A549 (cell line): ENCODE results near the gene TCP1. TPM values are rescaled to one million over a fixed set of nuclear protein-coding genes. Genes with fewer than 3 reads are reported as not detected.
"Not testable (repeated sequence)": the region's sequence is repeated elsewhere in the genome, so short reads cannot be mapped to it uniquely, and the experiment has no call there.

ENCODE experiments used
- ATAC-seq, 2 experiments: fragments of 200-7000 bp in 1 of 2; fragments of >200 bp in 1 of 2; cut with Nextera tagmentation in 1 of 2; cut with Tn5 transposase in 1 of 2; 3 replicates each; pipeline versions ENCODE4 v1.8.0 to v1.9.1; 2018 to 2020; ENCODE audit warnings: mild to moderate bottlenecking in 1 of 2, moderate library complexity in 1 of 2
- CTCF ChIA-PET: fragments of 300-600 bp; sonication (Branson Sonifier 250); formaldehyde crosslinking; extraction: SDS; loops from one replicate; lab custom pipeline; 2021; ENCODE audit warnings: antibody characterized with exemption, inconsistent platforms; lab: Yijun Ruan, JAX
- POLR2A ChIA-PET: fragments of 350-600 bp; formaldehyde crosslinking; extraction: SDS; loops from one replicate; lab custom pipeline; 2021; ENCODE audit warnings: antibody characterized with exemption, inconsistent platforms; lab: Yijun Ruan, JAX
- DNase-seq, 2 experiments: peaks; one replicate each; pipeline versions ENCODE4 v3.0.0 to v3.0.0-alpha.2; 2011 to 2016; ENCODE audit warnings: low read depth in 1 of 2, low spot score in 1 of 2
- FAIRE-seq: peaks from 2 replicates; lab custom pipeline; 2011; peaks lifted over from hg19 to GRCh38; lab: Jason Lieb, UNC
- H3K27ac ChIP-seq, 2 experiments: fragments of >200 bp; sonication (Bioruptor Twin); formaldehyde crosslinking; 3 replicates each; pipeline ENCODE4 v1.5.1; 2016 to 2017
- H3K4me1 ChIP-seq: fragments of >200 bp; sonication (Bioruptor Twin); formaldehyde crosslinking; 3 replicates; pipeline ENCODE4 v1.6.1; 2016
- H3K4me2 ChIP-seq: fragments of >200 bp; sonication (Bioruptor Twin); formaldehyde crosslinking; 3 replicates; pipeline ENCODE4 v1.6.1; 2016
- H3K4me3 ChIP-seq: fragments of >200 bp; sonication (Bioruptor Twin); formaldehyde crosslinking; 3 replicates; pipeline ENCODE4 v1.5.1; 2016
- H3K9me3 ChIP-seq: fragments of >200 bp; sonication (Bioruptor Twin); formaldehyde crosslinking; 3 replicates; pipeline ENCODE4 v1.6.1; 2016
- BCL3 ChIP-seq: fragments of >200 bp; sonication (Bioruptor Twin); formaldehyde crosslinking; IDR thresholded peaks from 3 replicates; pipeline ENCODE4 v1.6.1; 2016
- BHLHE40 ChIP-seq: IDR thresholded peaks from 2 replicates; pipeline ENCODE4 v1.6.1; 2012; ENCODE audit warnings: low read depth, low read length, inconsistent platforms
- CBX2 ChIP-seq: fragments of 200-600 bp; sonication (generic); IDR thresholded peaks from 2 replicates; pipeline ENCODE4 v1.6.1; 2016; ENCODE audit warnings: low read depth, mild to moderate bottlenecking, borderline replicate concordance
- CBX8 ChIP-seq: fragments of 200-600 bp; sonication (generic); IDR thresholded peaks from 2 replicates; pipeline ENCODE4 v1.6.1; 2016
- CEBPB ChIP-seq, 2 experiments: fragments of >200 bp in 1 of 2; sonication (Bioruptor Twin) in 1 of 2; formaldehyde crosslinking in 1 of 2; IDR thresholded peaks; 2 replicates each; pipeline ENCODE4 v1.6.1; 2012 to 2016
- CHD4 ChIP-seq: fragments of 200-600 bp; sonication (generic); IDR thresholded peaks from 2 replicates; pipeline ENCODE4 v1.6.1; 2016; ENCODE audit warnings: antibody characterized with exemption, mild to moderate bottlenecking, borderline replicate concordance
- CTCF ChIP-seq: fragments of >200 bp; sonication (Bioruptor Twin); formaldehyde crosslinking; IDR thresholded peaks from 3 replicates; pipeline ENCODE4 v1.5.1; 2016
- E2F6 ChIP-seq: IDR thresholded peaks from 2 replicates; pipeline ENCODE4 v1.6.1; 2012; ENCODE audit warnings: low read depth, borderline replicate concordance
- EHF ChIP-seq: fragments of 250-450 bp; sonication (Bioruptor Pico); IDR thresholded peaks from 2 replicates; pipeline ENCODE4 v1.5.0; 2020; ENCODE audit warnings: mild to moderate bottlenecking
- EHMT2 ChIP-seq: fragments of 200-600 bp; sonication (generic); IDR thresholded peaks from 2 replicates; pipeline ENCODE4 v1.6.1; 2016; ENCODE audit warnings: antibody characterized with exemption, low read depth, mild to moderate bottlenecking, moderate library complexity
- ESRRA ChIP-seq: fragments of 150-350 bp; IDR thresholded peaks from 2 replicates; pipeline ENCODE4 v1.6.1; 2014; ENCODE audit warnings: mild to moderate bottlenecking, low read length, borderline replicate concordance
- HES2 ChIP-seq: fragments of >200 bp; sonication (Bioruptor Twin); formaldehyde crosslinking; IDR thresholded peaks from 2 replicates; pipeline ENCODE4 v1.6.1; 2016
- HOXA7 ChIP-seq: fragments of 250-450 bp; sonication (Bioruptor Pico); IDR thresholded peaks from 2 replicates; pipeline ENCODE4 v1.5.0; 2020; ENCODE audit warnings: mild to moderate bottlenecking, moderate library complexity
- JUN ChIP-seq, 2 experiments: fragments of >200 bp; sonication (Bioruptor Twin); formaldehyde crosslinking; IDR thresholded peaks; 2 replicates in 1 of 2; 3 replicates in 1 of 2; pipeline ENCODE4 v1.6.1; 2016 to 2017
- JUNB ChIP-seq: fragments of >200 bp; sonication (Bioruptor Twin); formaldehyde crosslinking; IDR thresholded peaks from 2 replicates; pipeline ENCODE4 v1.6.1; 2016
- MAFK ChIP-seq: fragments of 450-650 bp; IDR thresholded peaks from 2 replicates; pipeline ENCODE4 v1.6.1; 2014; ENCODE audit not compliant: partially characterized antibody
- MYC ChIP-seq: IDR thresholded peaks from 2 replicates; pipeline ENCODE4 v1.6.1; 2012; ENCODE audit warnings: mild to moderate bottlenecking, inconsistent platforms, low read length, improper control_type of control experiment, borderline replicate concordance
- NPAS2 ChIP-seq: fragments of 250-450 bp; sonication (Bioruptor Pico); IDR thresholded peaks from 2 replicates; pipeline ENCODE4 v1.8.0; 2022; ENCODE audit warnings: mild to moderate bottlenecking, moderate library complexity, borderline replicate concordance
- NR3C1 ChIP-seq: fragments of >200 bp; sonication (Bioruptor Twin); formaldehyde crosslinking; IDR thresholded peaks from 3 replicates; pipeline ENCODE4 v1.6.1; 2017
- PBX3 ChIP-seq: IDR thresholded peaks from 2 replicates; pipeline ENCODE4 v1.6.1; 2012
- PHF8 ChIP-seq: fragments of 200-600 bp; sonication (generic); IDR thresholded peaks from 2 replicates; pipeline ENCODE4 v1.6.1; 2016; ENCODE audit warnings: low read depth, mild to moderate bottlenecking, antibody characterized with exemption, moderate library complexity, borderline replicate concordance
- RAD21 ChIP-seq, 2 experiments: fragments of >200 bp in 1 of 2; sonication (Bioruptor Twin) in 1 of 2; formaldehyde crosslinking in 1 of 2; IDR thresholded peaks in 1 of 2; conservative IDR thresholded peaks in 1 of 2; 2 replicates in 1 of 2; 3 replicates in 1 of 2; pipeline ENCODE4 v1.6.1; 2012 to 2018; ENCODE audit warnings: inconsistent platforms in 1 of 2
- RARB ChIP-seq: fragments of 250-450 bp; sonication (Bioruptor Pico); IDR thresholded peaks from 2 replicates; pipeline ENCODE4 v1.8.0; 2021; ENCODE audit warnings: mild to moderate bottlenecking, moderate library complexity
- TP53 ChIP-seq: fragments of 250-450 bp; sonication (Bioruptor Pico); IDR thresholded peaks from 2 replicates; pipeline ENCODE4 v1.5.0; 2021; ENCODE audit warnings: mild to moderate bottlenecking, moderate library complexity
- ZC3H11A ChIP-seq: fragments of 450-650 bp; IDR thresholded peaks from 2 replicates; pipeline ENCODE4 v1.6.1; 2014; ENCODE audit warnings: antibody characterized with exemption, mild to moderate bottlenecking
- ZFP36 ChIP-seq: fragments of 450-650 bp; IDR thresholded peaks from 2 replicates; pipeline ENCODE4 v1.6.1; 2014; ENCODE audit warnings: borderline replicate concordance; ENCODE audit not compliant: partially characterized antibody
- WGBS: methylation state at CpG from one replicate; pipeline ENCODE4 v1.1.6; 2017; ENCODE audit errors: missing lambda C conversion rate; 5-methylcytosine and 5-hydroxymethylcytosine counted together
- polyA plus RNA-seq, 4 experiments: library from polyadenylated mRNA; depleted of rRNA in 3 of 4; stranded (reverse); fragments of >200 nt; fragmentation: RNase III in 1 of 4; extraction: RNeasy Plus Mini Kit Qiagen cat#74134 plus additional on column Dnase treatment in 1 of 4; gene quantifications; 2 replicates in 3 of 4; 3 replicates in 1 of 4; pipeline ENCODE4 v1.2.3, GENCODE V29; 2011 to 2017

The TCP1 gene
- polyA plus RNA-seq, 2 of the 4 experiments (the other 2 are of a cell fraction), result 215 to 367 TPM

GRCh38 chr6:159753081-159753872, 36.1 kb downstream of the TCP1 start (continued):
- TF ChIP-seq E2F6 (no peak), CEBPB (IDR thresholded peaks at IDR 0.05) (peak in 1 of 2 experiments; percentile 36; a peak in 1 of 4 replicates), RARB (CRISPR knock-in tag) (no peak), EHMT2 (no peak)

- Histone ChIP-seq H3K9me3 (no peaks in the 10 kb centered on the region), H3K4me1 (no peaks in the 10 kb centered on the region), H3K4me3 (no peak overlapping the region)
- POLR2A ChIA-PET, result interaction anchor here (1.0 kb wide), 1 partner anchor 10 kb away, joined by 6 read pairs; the partner anchor contains the start of gene ACAT2
- no peak for DNase-seq
- CTCF ChIA-PET, result interaction anchor here (0.7 to 1.5 kb wide), 2 partner anchors 10 to 17 kb away, joined by 4 read pairs; partner anchors contain the start of gene ACAT2
- TF ChIP-seq CTCF (no peak), TP53 (no peak), NR3C1 (no peak), EHF (no peak), PHF8 (no peak), CEBPB (IDR thresholded peaks at IDR 0.05) (no peak), MAFK (no peak), JUNB (no peak)
- TF ChIP-seq, all 56 proteins: peak for 0
- no peak for FAIRE-seq
- ATAC-seq, result no peak
- H3K4me2 ChIP-seq, result no peak overlapping the region
- H3K27ac ChIP-seq, result no peak overlapping the region
- 84% methylated on average over 3 of the region's 3 CpGs for WGBS
Observed at GRCh38 chr6:159751448-159751847, 38.0 kb downstream of the TCP1 start.

GRCh38 chr6:159748127-159748526, 41.3 kb downstream of the TCP1 start:
- peak; percentile 43 for FAIRE-seq
- not testable (repeated sequence) for H3K4me1 ChIP-seq, H3K4me3 ChIP-seq, H3K27ac ChIP-seq, H3K4me2 ChIP-seq, ATAC-seq, H3K9me3 ChIP-seq, DNase-seq
- ChIA-PET POLR2A (interaction anchor here (1.0 to 1.4 kb wide), 3 partner anchors 10 to 22 kb away, joined by 3 to 4 read pairs (median 3); partner anchors contain the start of gene ACAT2), CTCF (interaction anchor here (1.3 kb wide), 1 partner anchor 12 kb away, joined by 3 read pairs; no protein-coding TSS in a partner anchor)
- WGBS, result 83% methylated on average over 7 of the region's 7 CpGs

GRCh38 chr6:159746759-159747158, 42.6 kb downstream of the TCP1 start:
- POLR2A ChIA-PET, result interaction anchor here (1.4 kb wide), 1 partner anchor 21 kb away, joined by 4 read pairs; no protein-coding TSS in a partner anchor
- H3K4me3 ChIP-seq, result no peak overlapping the region
- CTCF ChIA-PET, result interaction anchor here (1.3 to 1.9 kb wide), 2 partner anchors 10 to 13 kb away, joined by 3 to 6 read pairs; no protein-coding TSS in a partner anchor
- no peak overlapping the region for H3K4me2 ChIP-seq
- no peak for ATAC-seq
- DNase-seq, result no peak
- H3K9me3 ChIP-seq, result no peaks in the 10 kb centered on the region
- no peak for FAIRE-seq
- WGBS, result 92% methylated on average over 1 of the region's 1 CpG
- H3K27ac ChIP-seq, result no peak overlapping the region
- H3K4me1 ChIP-seq, result peaks cover 8% of the 10 kb centered on the region; the same call in 2 of the 3 replicates
- TF ChIP-seq BCL3, result no peak
- no peak for TF ChIP-seq ESRRA
- no peak for TF ChIP-seq HOXA7
- TF ChIP-seq CEBPB (IDR thresholded peaks at IDR 0.05), result no peak
- TF ChIP-seq CHD4, result no peak
- TF ChIP-seq MYC, result no peak
- no peak for TF ChIP-seq CBX2
- no peak for TF ChIP-seq HES2
- TF ChIP-seq BHLHE40, result no peak
- no peak for TF ChIP-seq RARB (CRISPR knock-in tag)
- no peak for TF ChIP-seq PBX3
- no peak for TF ChIP-seq NPAS2 (CRISPR knock-in tag)
- TF ChIP-seq JUN (IDR thresholded peaks at IDR 0.05), result no peak
- TF ChIP-seq CBX8, result no peak
- TF ChIP-seq ZFP36, result no peak
- TF ChIP-seq ZC3H11A, result no peak
- TF ChIP-seq RAD21 (conservative IDR thresholded peaks at IDR 0.05 in 1 of 2, IDR thresholded peaks at IDR 0.05 in 1 of 2), result no peak
